Cerebellar nuclear complex (tissue), 1 donor: ENCODE results near the gene ZFR2.

Experiments
- DNase-seq, 2 experiments: peaks; one replicate each; lab custom pipeline; 2025; lab: John Stamatoyannopoulos, UW

The ZFR2 gene

GRCh38 chr19:3785938-3786824 lies 82.7 kb downstream of the ZFR2 start, which contains the start of gene MATK:
Gene MATK (minus strand): TSS chr19:3786381. CDS start chr19:3785135, 1,246 bp downstream.
- DNase-seq, result no peak

- DNase-seq, result no peak
Measured at GRCh38 chr19:3785451-3785937, 83.3 kb downstream of the ZFR2 start.

GRCh38 chr19:3784607-3785450 lies 84.0 kb downstream of the ZFR2 start:
- no peak for DNase-seq

GRCh38 chr19:3783660-3784584 lies 84.9 kb downstream of the ZFR2 start:
- DNase-seq, result no peak

- no peak for DNase-seq
Measured at GRCh38 chr19:3782903-3783302, 85.9 kb downstream of the ZFR2 start.

- no peak for DNase-seq
Measured at GRCh38 chr19:3782330-3782729, 86.5 kb downstream of the ZFR2 start.

GRCh38 chr19:3781603-3782002 lies 87.2 kb downstream of the ZFR2 start:
- DNase-seq, result no peak

GRCh38 chr19:3780786-3781304 lies 88.0 kb downstream of the ZFR2 start:
- DNase-seq, result no peak

- DNase-seq, result no peak
Measured at GRCh38 chr19:3778899-3779723, 89.7 kb downstream of the ZFR2 start.

- no peak for DNase-seq
Measured at GRCh38 chr19:3778104-3778867, 90.6 kb downstream of the ZFR2 start.

GRCh38 chr19:3776479-3777040 lies 92.3 kb downstream of the ZFR2 start:
- no peak for DNase-seq

- DNase-seq, result no peak
Measured at GRCh38 chr19:3775831-3776230, 93.0 kb downstream of the ZFR2 start.

GRCh38 chr19:3775374-3775711 lies 93.5 kb downstream of the ZFR2 start:
- DNase-seq, result no peak

- no peak for DNase-seq
Measured at GRCh38 chr19:3774621-3775373, 94.0 kb downstream of the ZFR2 start.

GRCh38 chr19:3773814-3774515 lies 94.9 kb downstream of the ZFR2 start:
- DNase-seq, result no peak

- no peak for DNase-seq
Measured at GRCh38 chr19:3771906-3772455, 96.9 kb downstream of the ZFR2 start, which contains the start of gene RAX2. Gene RAX2 (minus strand): TSS chr19:3772228. CDS start chr19:3771742, 486 bp downstream.
